Measurements from ENCODE around the gene MALSU1. TPM values are rescaled to one million over a fixed set of nuclear protein-coding genes. Genes with fewer than 3 reads are reported as not detected.

MALSU1 gene
- total RNA-seq, 1 donor from 2014 or later = 47.2 TPM

GRCh38 chr7:23332910-23333612 lies 33.9 kb downstream of the MALSU1 start:
- TF ChIP-seq CTCF (IDR thresholded peaks at IDR 0.05; ENCODE audit: unreplicated experiment) = no peak
- H3K4me3 Mint-ChIP-seq (ENCODE audit: low read depth) = no peak overlapping the region
- peaks cover 12% of the 10 kb centered on the region for H3K4me1 Mint-ChIP-seq (ENCODE audit: low read depth)
- H3K27ac Mint-ChIP-seq = peak overlapping the region; percentile 3
- H3K36me3 Mint-ChIP-seq (ENCODE audit: insufficient read depth) = peaks cover 52% of the 10 kb centered on the region
- H3K9me3 Mint-ChIP-seq (ENCODE audit: low read depth) = peaks cover 7% of the 10 kb centered on the region
- DNase-seq (ENCODE audit: low spot score, unreplicated experiment) = no peak
- no peaks in the 10 kb centered on the region for H3K27me3 Mint-ChIP-seq

GRCh38 chr7:23333671-23334246 lies 34.6 kb downstream of the MALSU1 start:
- Mint-ChIP-seq H3K9me3 (ENCODE audit: low read depth) (peaks cover 7% of the 10 kb centered on the region), H3K36me3 (ENCODE audit: insufficient read depth) (peaks cover 50% of the 10 kb centered on the region), H3K27me3 (no peaks in the 10 kb centered on the region), H3K4me1 (ENCODE audit: low read depth) (peaks cover 12% of the 10 kb centered on the region), H3K27ac (peak overlapping the region; percentile 3), H3K4me3 (ENCODE audit: low read depth) (no peak overlapping the region)
- DNase-seq (ENCODE audit: low spot score, unreplicated experiment) = no peak
- TF ChIP-seq CTCF (IDR thresholded peaks at IDR 0.05; ENCODE audit: unreplicated experiment) = no peak

- peak overlapping the region; percentile 38 for H3K27ac Mint-ChIP-seq
- no peak overlapping the region for H3K4me3 Mint-ChIP-seq (ENCODE audit: low read depth)
- H3K36me3 Mint-ChIP-seq (ENCODE audit: insufficient read depth) = peaks cover 53% of the 10 kb centered on the region
- no peak for TF ChIP-seq CTCF (IDR thresholded peaks at IDR 0.05; ENCODE audit: unreplicated experiment)
- DNase-seq (ENCODE audit: low spot score, unreplicated experiment) = no peak
- peaks cover 12% of the 10 kb centered on the region for H3K4me1 Mint-ChIP-seq (ENCODE audit: low read depth)
- H3K9me3 Mint-ChIP-seq (ENCODE audit: low read depth) = peaks cover 7% of the 10 kb centered on the region
- no peaks in the 10 kb centered on the region for H3K27me3 Mint-ChIP-seq
Observed at GRCh38 chr7:23334482-23335056, 35.4 kb downstream of the MALSU1 start.

GRCh38 chr7:23335136-23335535 lies 36.0 kb downstream of the MALSU1 start:
- DNase-seq (ENCODE audit: low spot score, unreplicated experiment) = no peak
- H3K4me3 Mint-ChIP-seq (ENCODE audit: low read depth) = no peak overlapping the region
- peaks cover 12% of the 10 kb centered on the region for H3K4me1 Mint-ChIP-seq (ENCODE audit: low read depth)
- H3K27me3 Mint-ChIP-seq = no peaks in the 10 kb centered on the region
- peaks cover 7% of the 10 kb centered on the region for H3K9me3 Mint-ChIP-seq (ENCODE audit: low read depth)
- H3K36me3 Mint-ChIP-seq (ENCODE audit: insufficient read depth) = peaks cover 55% of the 10 kb centered on the region
- TF ChIP-seq CTCF (IDR thresholded peaks at IDR 0.05; ENCODE audit: unreplicated experiment) = no peak
- H3K27ac Mint-ChIP-seq = no peak overlapping the region

GRCh38 chr7:23335621-23336020 lies 36.5 kb downstream of the MALSU1 start:
- no peak for DNase-seq (ENCODE audit: low spot score, unreplicated experiment)
- no peak for TF ChIP-seq CTCF (IDR thresholded peaks at IDR 0.05; ENCODE audit: unreplicated experiment)
- Mint-ChIP-seq H3K4me1 (ENCODE audit: low read depth) (peaks cover 12% of the 10 kb centered on the region), H3K27ac (no peak overlapping the region), H3K27me3 (no peaks in the 10 kb centered on the region), H3K36me3 (ENCODE audit: insufficient read depth) (peaks cover 55% of the 10 kb centered on the region), H3K4me3 (ENCODE audit: low read depth) (no peak overlapping the region), H3K9me3 (ENCODE audit: low read depth) (peaks cover 7% of the 10 kb centered on the region)
